ENCODE measurements around the gene NOS2. TPM values are rescaled to one million over a fixed set of nuclear protein-coding genes. Genes with fewer than 3 reads are reported as not detected.
A peak's percentile ranks its signal among the peaks of the same experiment; 100 is the strongest.

NOS2 gene
- polyA plus RNA-seq, 1 donor (not counting 4 experiments of a cell fraction or from before 2014, with no cell fraction given): not detected

DNA sequence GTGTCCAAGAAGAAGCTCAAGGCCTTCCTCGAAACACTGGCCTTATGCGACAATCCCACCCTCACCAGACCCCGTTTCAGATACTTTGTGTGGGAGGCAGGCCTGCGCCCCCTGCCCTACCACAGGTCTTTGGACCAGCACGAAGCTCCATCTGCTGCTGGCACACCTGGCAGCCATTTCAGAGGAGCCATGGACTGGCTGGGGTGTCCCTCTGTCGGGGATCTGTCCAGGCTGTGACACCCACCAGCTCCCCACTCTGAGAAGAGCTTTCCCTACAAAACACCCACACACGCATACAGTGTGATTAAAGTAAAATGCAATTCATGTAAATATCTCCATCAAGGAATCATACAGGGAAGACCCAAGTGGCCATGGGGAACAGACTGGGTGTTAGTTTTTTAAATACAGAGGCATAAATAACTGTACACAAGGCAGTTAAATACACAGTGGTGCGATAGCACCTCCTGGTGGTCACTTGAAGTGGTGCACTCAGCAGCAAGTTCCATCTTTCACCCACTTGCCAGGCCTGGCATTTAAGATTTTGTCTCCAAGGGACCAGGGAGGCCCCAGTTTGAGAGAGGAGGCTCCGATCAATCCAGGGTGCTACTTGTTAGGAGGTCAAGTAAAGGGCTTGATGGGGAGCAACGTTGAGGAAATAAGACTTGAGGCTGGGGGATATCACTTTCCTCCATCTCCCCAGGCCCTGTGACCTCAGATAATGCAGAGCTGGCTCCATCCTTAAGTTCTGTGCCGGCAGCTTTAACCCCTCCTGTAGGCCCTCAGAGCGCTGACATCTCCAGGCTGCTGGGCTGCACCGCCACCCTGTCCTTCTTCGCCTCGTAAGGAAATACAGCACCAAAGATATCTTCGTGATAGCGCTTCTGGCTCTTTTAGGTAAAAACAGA is 43.6 kb downstream of the NOS2 start:
- Histone ChIP-seq H3K9me3 (ENCODE audit: control insufficient read depth, low read depth, low read length) (no peaks in the 10 kb centered on the region), H3K4me1 (ENCODE audit: control insufficient read depth, extremely low read depth, insufficient read depth, low read length) (no peaks in the 10 kb centered on the region), H4K20me1 (ENCODE audit: control insufficient read depth, extremely low read depth, insufficient read depth, low read length) (peaks cover 4% of the 10 kb centered on the region), H3K27me3 (ENCODE audit: control insufficient read depth, extremely low read depth, insufficient read depth, low read length) (peaks cover 7% of the 10 kb centered on the region), H2AFZ (ENCODE audit: control insufficient read depth, low read length) (no peak overlapping the region), H3K79me2 (ENCODE audit: control insufficient read depth, insufficient read depth, low read length) (no peaks in the 10 kb centered on the region), H3K4me2 (ENCODE audit: control insufficient read depth, extremely low read depth, insufficient read depth, low read depth, low read length) (no peak overlapping the region), H3K27ac (ENCODE audit: control insufficient read depth, insufficient read depth, low read length) (no peak overlapping the region), H3K9me1 (ENCODE audit: control insufficient read depth, extremely low read depth, insufficient read depth, low read length) (no peaks in the 10 kb centered on the region), H3K36me3 (ENCODE audit: control insufficient read depth in 2 of 2, extremely low read depth in 1 of 2, insufficient read depth in 2 of 2, low read length in 2 of 2) (no peaks in the 10 kb centered on the region), H3K9ac (ENCODE audit: control insufficient read depth, extremely low read depth, insufficient read depth, low read length) (no peak overlapping the region), H3K4me3 (ENCODE audit: control insufficient read depth in 2 of 3, extremely low read depth in 1 of 3, insufficient read depth in 2 of 3, low read depth in 1 of 3, low read length in 3 of 3) (no peak overlapping the region)
- dilution Hi-C loops (cut with MboI; ENCODE audit: extremely low pct_ligation_motif_present, low sequenced_read_pairs): no loop called here
- FAIRE-seq (peak; percentile 83), DNase-seq (ENCODE audit: low read depth, low spot score) (no peak)
- TF ChIP-seq, protein P1, sequence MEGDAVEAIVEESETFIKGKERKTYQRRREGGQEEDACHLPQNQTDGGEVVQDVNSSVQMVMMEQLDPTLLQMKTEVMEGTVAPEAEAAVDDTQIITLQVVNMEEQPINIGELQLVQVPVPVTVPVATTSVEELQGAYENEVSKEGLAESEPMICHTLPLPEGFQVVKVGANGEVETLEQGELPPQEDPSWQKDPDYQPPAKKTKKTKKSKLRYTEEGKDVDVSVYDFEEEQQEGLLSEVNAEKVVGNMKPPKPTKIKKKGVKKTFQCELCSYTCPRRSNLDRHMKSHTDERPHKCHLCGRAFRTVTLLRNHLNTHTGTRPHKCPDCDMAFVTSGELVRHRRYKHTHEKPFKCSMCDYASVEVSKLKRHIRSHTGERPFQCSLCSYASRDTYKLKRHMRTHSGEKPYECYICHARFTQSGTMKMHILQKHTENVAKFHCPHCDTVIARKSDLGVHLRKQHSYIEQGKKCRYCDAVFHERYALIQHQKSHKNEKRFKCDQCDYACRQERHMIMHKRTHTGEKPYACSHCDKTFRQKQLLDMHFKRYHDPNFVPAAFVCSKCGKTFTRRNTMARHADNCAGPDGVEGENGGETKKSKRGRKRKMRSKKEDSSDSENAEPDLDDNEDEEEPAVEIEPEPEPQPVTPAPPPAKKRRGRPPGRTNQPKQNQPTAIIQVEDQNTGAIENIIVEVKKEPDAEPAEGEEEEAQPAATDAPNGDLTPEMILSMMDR (optimal IDR thresholded peaks at IDR 0.05 in 1 of 3, IDR thresholded peaks at IDR 0.05 in 1 of 3, conservative IDR thresholded peaks at IDR 0.05 in 1 of 3; ENCODE audit: extremely low read depth in 1 of 3, insufficient read depth in 2 of 3, low read length in 3 of 3): peak; percentile 76 to 81 (median 78)
- TF ChIP-seq EZH2 (IDR thresholded peaks at IDR 0.05; ENCODE audit: low read length): no peak

DNA sequence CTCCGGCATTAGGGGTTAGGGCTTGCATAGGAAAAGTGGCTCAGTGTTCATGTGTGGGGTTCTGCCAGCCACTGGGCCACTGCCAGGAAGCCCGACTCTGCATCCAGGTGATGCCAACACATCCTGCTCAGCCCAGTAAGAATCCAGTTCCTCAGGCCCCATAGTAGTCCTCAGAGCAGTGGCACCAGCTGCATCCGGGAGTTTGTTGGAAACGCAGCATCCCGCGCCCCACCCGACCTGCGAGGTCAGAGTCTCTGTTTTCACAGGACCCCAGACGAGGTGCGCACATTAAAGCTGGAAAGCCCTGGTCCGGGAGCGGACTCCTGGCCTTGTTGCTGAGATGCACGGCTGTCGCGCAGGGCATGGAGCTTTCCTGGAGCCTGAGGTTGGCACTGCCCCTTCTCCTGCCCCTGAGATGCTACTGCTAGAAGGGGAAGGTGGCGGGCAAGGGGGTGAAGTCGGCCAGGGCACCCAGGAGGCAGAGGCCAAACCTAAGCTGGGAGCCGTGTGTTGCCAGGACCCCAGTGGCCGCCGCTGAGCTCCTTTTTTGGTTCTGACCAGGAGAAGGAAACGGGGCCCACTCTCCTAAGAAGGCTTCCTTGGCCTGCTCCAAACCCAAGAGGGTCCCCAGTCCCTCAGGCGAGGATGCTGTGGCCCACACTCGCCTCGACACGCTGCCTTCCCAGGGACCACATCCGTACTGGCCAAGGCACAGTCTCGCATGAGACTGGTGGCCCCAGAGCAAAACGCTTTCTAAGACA is 44.4 kb downstream of the NOS2 start:
- Histone ChIP-seq H3K27me3 (ENCODE audit: control insufficient read depth, extremely low read depth, insufficient read depth, low read length) (peaks cover 7% of the 10 kb centered on the region), H2AFZ (ENCODE audit: control insufficient read depth, low read length) (no peak overlapping the region), H3K9ac (ENCODE audit: control insufficient read depth, extremely low read depth, insufficient read depth, low read length) (no peak overlapping the region), H3K79me2 (ENCODE audit: control insufficient read depth, insufficient read depth, low read length) (no peaks in the 10 kb centered on the region), H3K4me3 (ENCODE audit: control insufficient read depth in 2 of 3, extremely low read depth in 1 of 3, insufficient read depth in 2 of 3, low read depth in 1 of 3, low read length in 3 of 3) (no peak overlapping the region), H3K9me3 (ENCODE audit: control insufficient read depth, low read depth, low read length) (no peaks in the 10 kb centered on the region), H3K36me3 (ENCODE audit: control insufficient read depth in 2 of 2, extremely low read depth in 1 of 2, insufficient read depth in 2 of 2, low read length in 2 of 2) (no peaks in the 10 kb centered on the region), H3K27ac (ENCODE audit: control insufficient read depth, insufficient read depth, low read length) (no peak overlapping the region), H3K9me1 (ENCODE audit: control insufficient read depth, extremely low read depth, insufficient read depth, low read length) (no peaks in the 10 kb centered on the region), H3K4me1 (ENCODE audit: control insufficient read depth, extremely low read depth, insufficient read depth, low read length) (no peaks in the 10 kb centered on the region), H3K4me2 (ENCODE audit: control insufficient read depth, extremely low read depth, insufficient read depth, low read depth, low read length) (no peak overlapping the region), H4K20me1 (ENCODE audit: control insufficient read depth, extremely low read depth, insufficient read depth, low read length) (peaks cover 4% of the 10 kb centered on the region)
- TF ChIP-seq EZH2 (IDR thresholded peaks at IDR 0.05; ENCODE audit: low read length): no peak
- dilution Hi-C loops (cut with MboI; ENCODE audit: extremely low pct_ligation_motif_present, low sequenced_read_pairs): no loop called here
- DNase-seq (ENCODE audit: low read depth, low spot score) (no peak), FAIRE-seq (no peak)
